GM12878 (cell line): ENCODE measurements around the gene DLX1. TPM values are rescaled to one million over a fixed set of nuclear protein-coding genes. Genes with fewer than 3 reads are reported as not detected.

Experiments used
- EGR1 ChIP-seq, 2 experiments: IDR thresholded peaks; 1 replicate in 1 of 2; 2 replicates in 1 of 2; pipeline ENCODE4 v1.6.1; 2011 to 2012; ENCODE audit warnings: low read depth in 2 of 2, low read length in 2 of 2, borderline replicate concordance in 1 of 2, mild to moderate bottlenecking in 1 of 2, moderate library complexity in 1 of 2
- HCFC1 ChIP-seq: fragments of 150-350 bp; IDR thresholded peaks from 2 replicates; pipeline ENCODE4 v1.6.1; 2014; ENCODE audit warnings: low read length
- JUNB ChIP-seq: IDR thresholded peaks from 2 replicates; pipeline ENCODE4 v1.6.1; 2016; ENCODE audit warnings: antibody characterized with exemption, mild to moderate bottlenecking
- KAT2A ChIP-seq: conservative IDR thresholded peaks from 2 replicates; pipeline ENCODE4 v1.6.1; 2011; ENCODE audit warnings: low read depth, low read length; ENCODE audit not compliant: control insufficient read depth
- MEF2A ChIP-seq: IDR thresholded peaks from 2 replicates; pipeline ENCODE4 v1.6.1; 2011; ENCODE audit warnings: low read depth, mild to moderate bottlenecking, low read length, moderate library complexity; ENCODE audit not compliant: insufficient read depth
- NFIC ChIP-seq: IDR thresholded peaks from 2 replicates; pipeline ENCODE4 v1.6.1; 2012; ENCODE audit warnings: low read depth, mild to moderate bottlenecking, inconsistent platforms, low read length, moderate library complexity
- POLR2AphosphoS2 ChIP-seq: IDR thresholded peaks from 2 replicates; pipeline ENCODE4 v1.6.1; 2011; ENCODE audit warnings: low read depth, mild to moderate bottlenecking, low read length, improper control_type of control experiment, moderate library complexity
- SIX5 ChIP-seq: IDR thresholded peaks from 2 replicates; pipeline ENCODE4 v1.6.1; 2011; ENCODE audit warnings: mild to moderate bottlenecking, low read depth, low read length, moderate library complexity; ENCODE audit not compliant: severe bottlenecking
- SPI1 ChIP-seq: IDR thresholded peaks from 2 replicates; pipeline ENCODE4 v1.6.1; 2011; ENCODE audit warnings: low read depth, mild to moderate bottlenecking, low read length, moderate library complexity, borderline replicate concordance; ENCODE audit not compliant: insufficient read depth
- ZBED1 ChIP-seq: IDR thresholded peaks from 2 replicates; pipeline ENCODE4 v1.6.1; 2016; ENCODE audit warnings: borderline replicate concordance
- ZNF274 ChIP-seq: IDR thresholded peaks from one replicate; pipeline ENCODE4 v1.8.0; 2011; ENCODE audit not compliant: insufficient read length, insufficient read depth
- polyA plus RNA-seq, 11 experiments: library from polyadenylated mRNA; depleted of rRNA in 4 of 11; unstranded in 6 of 11; stranded (reverse) in 5 of 11; fragments of >200 nt; fragmentation: Nextera tagmentation in 4 of 11; fragmentation: Illumina TruSeq in 1 of 11; extraction: Ambion mirVana in 4 of 11; extraction: Trizol in 1 of 11; gene quantifications; 1 replicate in 1 of 11; 2 replicates in 10 of 11; pipeline versions ENCODE4 v1.2.1 to v1.2.3, GENCODE V29; 2011 to 2016; ENCODE audit warnings: inconsistent platforms in 2 of 11, missing spikeins in 2 of 11, low read depth in 1 of 11
- total RNA-seq, 4 experiments: library from RNA; depleted of rRNA in 3 of 4; stranded (reverse); fragments of >200 nt in 3 of 4; fragmentation: Illumina TruSeq in 1 of 4; extraction: Trizol in 1 of 4; gene quantifications; 2 replicates each; pipeline versions ENCODE4 v1.2.1 to v1.2.3, GENCODE V29; 2013 to 2021
- TF ChIP-seq, protein P1 (sequence below): fragments of 450-650 bp; formaldehyde crosslinking; IDR thresholded peaks from 2 replicates; pipeline ENCODE4 v1.5.0; 2022; ENCODE audit warnings: mild to moderate bottlenecking, missing genetic modification characterization
- TF ChIP-seq, protein P2 (sequence below), 3 experiments: IDR thresholded peaks in 2 of 3; conservative IDR thresholded peaks in 1 of 3; 2 replicates each; pipeline ENCODE4 v1.5.1; 2011; ENCODE audit warnings: low read depth in 3 of 3, low read length in 3 of 3, mild to moderate bottlenecking in 3 of 3, control low read depth in 2 of 3, moderate library complexity in 2 of 3, inconsistent platforms in 1 of 3, mixed read lengths in 1 of 3; ENCODE audit not compliant: control insufficient read depth in 2 of 3, insufficient read depth in 1 of 3; ENCODE audit errors: extremely low read depth in 1 of 3
- TF ChIP-seq, protein P3 (sequence below): IDR thresholded peaks from 2 replicates; pipeline ENCODE4 v1.6.1; 2011; ENCODE audit warnings: mild to moderate bottlenecking, low read depth, low read length, moderate library complexity; ENCODE audit not compliant: insufficient replicate concordance
- TF ChIP-seq, protein P4 (sequence below): fragments of 450-650 bp; IDR thresholded peaks from 2 replicates; pipeline ENCODE4 v1.6.1; 2017; ENCODE audit warnings: low read depth, mild to moderate bottlenecking, moderate library complexity
- TF ChIP-seq, protein P5 (sequence below): fragments of 450-650 bp; IDR thresholded peaks from 2 replicates; pipeline ENCODE4 v1.6.1; 2017; ENCODE audit warnings: antibody characterized with exemption, mild to moderate bottlenecking, moderate library complexity

Gene DLX1
- total and polyA plus RNA-seq, 10 of the 15 experiments (the other 5 are each of a cell fraction or from before 2014, with no cell fraction given), result 0.06 TPM; not detected in 9

DNA sequence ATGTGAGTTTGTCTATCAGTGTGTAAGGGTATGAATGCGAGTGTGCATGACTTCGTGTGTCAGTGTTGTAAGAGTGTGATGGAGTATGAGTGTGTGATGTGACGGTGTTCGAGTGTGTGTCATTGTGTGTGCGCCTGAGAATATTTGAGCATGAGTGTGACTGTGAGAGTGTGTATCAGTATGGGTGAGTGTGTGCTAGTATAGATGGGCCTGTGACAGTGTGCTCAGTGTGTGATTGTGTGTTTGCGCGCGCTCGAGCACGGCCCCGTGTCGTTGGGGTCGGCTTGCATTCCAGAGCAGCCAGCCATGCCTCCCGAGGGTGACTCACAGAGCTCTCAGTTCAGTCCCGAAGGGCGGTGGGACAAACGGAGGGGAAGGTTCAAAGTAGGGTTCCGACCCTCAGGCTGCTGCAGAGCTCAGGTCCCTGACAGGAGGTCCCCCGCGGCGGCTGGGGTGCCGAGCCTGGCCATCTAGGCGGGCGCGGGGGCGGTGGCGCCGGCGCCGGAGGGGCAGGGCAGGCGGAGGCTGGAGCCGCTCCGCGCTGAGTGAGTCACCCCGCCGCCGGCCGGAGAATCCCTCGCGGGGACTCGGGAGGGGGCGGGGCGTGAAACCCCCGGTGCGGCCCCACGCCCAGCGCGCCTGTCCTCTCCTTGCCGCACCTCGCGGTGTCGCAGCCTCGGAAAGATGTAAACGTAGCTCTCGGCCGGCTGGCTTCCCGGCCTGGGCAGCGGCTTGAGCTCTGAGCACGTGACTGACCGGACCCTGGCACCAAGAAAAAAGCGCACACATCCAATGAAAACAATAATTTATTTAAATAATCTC, 13.6 kb downstream of the DLX1 start (continued):
- TF ChIP-seq NFIC (no peak), SIX5 (no peak), KAT2A (no peak), POLR2AphosphoS2 (no peak), ZBED1 (no peak), JUNB (no peak), HCFC1 (no peak), ZNF274 (no peak), EGR1 (IDR thresholded peaks at IDR 0.05; ENCODE audit: borderline replicate concordance in 1 of 2, low read depth in 2 of 2, low read length in 2 of 2) (peak in 1 of 2 experiments; percentile 92; a peak in 2 of 3 replicates), SPI1 (no peak), MEF2A (no peak)
- TF ChIP-seq, protein P1, sequence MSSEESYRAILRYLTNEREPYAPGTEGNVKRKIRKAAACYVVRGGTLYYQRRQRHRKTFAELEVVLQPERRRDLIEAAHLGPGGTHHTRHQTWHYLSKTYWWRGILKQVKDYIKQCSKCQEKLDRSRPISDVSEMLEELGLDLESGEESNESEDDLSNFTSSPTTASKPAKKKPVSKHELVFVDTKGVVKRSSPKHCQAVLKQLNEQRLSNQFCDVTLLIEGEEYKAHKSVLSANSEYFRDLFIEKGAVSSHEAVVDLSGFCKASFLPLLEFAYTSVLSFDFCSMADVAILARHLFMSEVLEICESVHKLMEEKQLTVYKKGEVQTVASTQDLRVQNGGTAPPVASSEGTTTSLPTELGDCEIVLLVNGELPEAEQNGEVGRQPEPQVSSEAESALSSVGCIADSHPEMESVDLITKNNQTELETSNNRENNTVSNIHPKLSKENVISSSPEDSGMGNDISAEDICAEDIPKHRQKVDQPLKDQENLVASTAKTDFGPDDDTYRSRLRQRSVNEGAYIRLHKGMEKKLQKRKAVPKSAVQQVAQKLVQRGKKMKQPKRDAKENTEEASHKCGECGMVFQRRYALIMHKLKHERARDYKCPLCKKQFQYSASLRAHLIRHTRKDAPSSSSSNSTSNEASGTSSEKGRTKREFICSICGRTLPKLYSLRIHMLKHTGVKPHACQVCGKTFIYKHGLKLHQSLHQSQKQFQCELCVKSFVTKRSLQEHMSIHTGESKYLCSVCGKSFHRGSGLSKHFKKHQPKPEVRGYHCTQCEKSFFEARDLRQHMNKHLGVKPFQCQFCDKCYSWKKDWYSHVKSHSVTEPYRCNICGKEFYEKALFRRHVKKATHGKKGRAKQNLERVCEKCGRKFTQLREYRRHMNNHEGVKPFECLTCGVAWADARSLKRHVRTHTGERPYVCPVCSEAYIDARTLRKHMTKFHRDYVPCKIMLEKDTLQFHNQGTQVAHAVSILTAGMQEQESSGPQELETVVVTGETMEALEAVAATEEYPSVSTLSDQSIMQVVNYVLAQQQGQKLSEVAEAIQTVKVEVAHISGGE (CRISPR knock-in tag), result no peak
- TF ChIP-seq, protein P2, sequence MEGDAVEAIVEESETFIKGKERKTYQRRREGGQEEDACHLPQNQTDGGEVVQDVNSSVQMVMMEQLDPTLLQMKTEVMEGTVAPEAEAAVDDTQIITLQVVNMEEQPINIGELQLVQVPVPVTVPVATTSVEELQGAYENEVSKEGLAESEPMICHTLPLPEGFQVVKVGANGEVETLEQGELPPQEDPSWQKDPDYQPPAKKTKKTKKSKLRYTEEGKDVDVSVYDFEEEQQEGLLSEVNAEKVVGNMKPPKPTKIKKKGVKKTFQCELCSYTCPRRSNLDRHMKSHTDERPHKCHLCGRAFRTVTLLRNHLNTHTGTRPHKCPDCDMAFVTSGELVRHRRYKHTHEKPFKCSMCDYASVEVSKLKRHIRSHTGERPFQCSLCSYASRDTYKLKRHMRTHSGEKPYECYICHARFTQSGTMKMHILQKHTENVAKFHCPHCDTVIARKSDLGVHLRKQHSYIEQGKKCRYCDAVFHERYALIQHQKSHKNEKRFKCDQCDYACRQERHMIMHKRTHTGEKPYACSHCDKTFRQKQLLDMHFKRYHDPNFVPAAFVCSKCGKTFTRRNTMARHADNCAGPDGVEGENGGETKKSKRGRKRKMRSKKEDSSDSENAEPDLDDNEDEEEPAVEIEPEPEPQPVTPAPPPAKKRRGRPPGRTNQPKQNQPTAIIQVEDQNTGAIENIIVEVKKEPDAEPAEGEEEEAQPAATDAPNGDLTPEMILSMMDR (IDR thresholded peaks at IDR 0.05 in 2 of 3, conservative IDR thresholded peaks at IDR 0.05 in 1 of 3; ENCODE audit: control insufficient read depth in 2 of 3, extremely low read depth in 1 of 3, insufficient read depth in 1 of 3, low read depth in 3 of 3, low read length in 3 of 3), result no peak
- TF ChIP-seq, protein P3, sequence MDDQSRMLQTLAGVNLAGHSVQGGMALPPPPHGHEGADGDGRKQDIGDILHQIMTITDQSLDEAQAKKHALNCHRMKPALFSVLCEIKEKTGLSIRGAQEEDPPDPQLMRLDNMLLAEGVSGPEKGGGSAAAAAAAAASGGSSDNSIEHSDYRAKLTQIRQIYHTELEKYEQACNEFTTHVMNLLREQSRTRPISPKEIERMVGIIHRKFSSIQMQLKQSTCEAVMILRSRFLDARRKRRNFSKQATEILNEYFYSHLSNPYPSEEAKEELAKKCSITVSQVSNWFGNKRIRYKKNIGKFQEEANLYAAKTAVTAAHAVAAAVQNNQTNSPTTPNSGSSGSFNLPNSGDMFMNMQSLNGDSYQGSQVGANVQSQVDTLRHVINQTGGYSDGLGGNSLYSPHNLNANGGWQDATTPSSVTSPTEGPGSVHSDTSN, result peak; percentile 2
- TF ChIP-seq, protein P4, sequence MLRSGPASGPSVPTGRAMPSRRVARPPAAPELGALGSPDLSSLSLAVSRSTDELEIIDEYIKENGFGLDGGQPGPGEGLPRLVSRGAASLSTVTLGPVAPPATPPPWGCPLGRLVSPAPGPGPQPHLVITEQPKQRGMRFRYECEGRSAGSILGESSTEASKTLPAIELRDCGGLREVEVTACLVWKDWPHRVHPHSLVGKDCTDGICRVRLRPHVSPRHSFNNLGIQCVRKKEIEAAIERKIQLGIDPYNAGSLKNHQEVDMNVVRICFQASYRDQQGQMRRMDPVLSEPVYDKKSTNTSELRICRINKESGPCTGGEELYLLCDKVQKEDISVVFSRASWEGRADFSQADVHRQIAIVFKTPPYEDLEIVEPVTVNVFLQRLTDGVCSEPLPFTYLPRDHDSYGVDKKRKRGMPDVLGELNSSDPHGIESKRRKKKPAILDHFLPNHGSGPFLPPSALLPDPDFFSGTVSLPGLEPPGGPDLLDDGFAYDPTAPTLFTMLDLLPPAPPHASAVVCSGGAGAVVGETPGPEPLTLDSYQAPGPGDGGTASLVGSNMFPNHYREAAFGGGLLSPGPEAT, result no peak
- TF ChIP-seq, protein P5, sequence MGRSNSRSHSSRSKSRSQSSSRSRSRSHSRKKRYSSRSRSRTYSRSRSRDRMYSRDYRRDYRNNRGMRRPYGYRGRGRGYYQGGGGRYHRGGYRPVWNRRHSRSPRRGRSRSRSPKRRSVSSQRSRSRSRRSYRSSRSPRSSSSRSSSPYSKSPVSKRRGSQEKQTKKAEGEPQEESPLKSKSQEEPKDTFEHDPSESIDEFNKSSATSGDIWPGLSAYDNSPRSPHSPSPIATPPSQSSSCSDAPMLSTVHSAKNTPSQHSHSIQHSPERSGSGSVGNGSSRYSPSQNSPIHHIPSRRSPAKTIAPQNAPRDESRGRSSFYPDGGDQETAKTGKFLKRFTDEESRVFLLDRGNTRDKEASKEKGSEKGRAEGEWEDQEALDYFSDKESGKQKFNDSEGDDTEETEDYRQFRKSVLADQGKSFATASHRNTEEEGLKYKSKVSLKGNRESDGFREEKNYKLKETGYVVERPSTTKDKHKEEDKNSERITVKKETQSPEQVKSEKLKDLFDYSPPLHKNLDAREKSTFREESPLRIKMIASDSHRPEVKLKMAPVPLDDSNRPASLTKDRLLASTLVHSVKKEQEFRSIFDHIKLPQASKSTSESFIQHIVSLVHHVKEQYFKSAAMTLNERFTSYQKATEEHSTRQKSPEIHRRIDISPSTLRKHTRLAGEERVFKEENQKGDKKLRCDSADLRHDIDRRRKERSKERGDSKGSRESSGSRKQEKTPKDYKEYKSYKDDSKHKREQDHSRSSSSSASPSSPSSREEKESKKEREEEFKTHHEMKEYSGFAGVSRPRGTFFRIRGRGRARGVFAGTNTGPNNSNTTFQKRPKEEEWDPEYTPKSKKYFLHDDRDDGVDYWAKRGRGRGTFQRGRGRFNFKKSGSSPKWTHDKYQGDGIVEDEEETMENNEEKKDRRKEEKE, result no peak
